ENCODE data around the gene PPP1CC. TPM values are rescaled to one million over a fixed set of nuclear protein-coding genes. Genes with fewer than 3 reads are reported as not detected.

Gene PPP1CC
- total RNA-seq: 100 to 1,000 TPM in 3 of 4 donors, 10 to 100 TPM in 1; 92.2 to 120 (median 101) TPM

- peak within 1 kb of the TSS; percentile 78 to 100 (median 95) for H3K4me3 ChIP-seq
- peak within 1 kb of the TSS; percentile 89 to 96 (median 94) for H3K27ac ChIP-seq (replicated peaks in 1 of 4)
- intact Hi-C loops (cut with DNase I): loop anchor here (5.0 kb wide), 1 partner anchor 144 kb away; no protein-coding TSS in a partner anchor
- H3K4me1 ChIP-seq: peaks cover 53 to 62% (median 59%) of the 10 kb centered on the region in 4 donors
- under 1% methylated on average over 39 of the region's 63 CpGs for WGBS
- no peaks in the 10 kb centered on the region for H3K27me3 ChIP-seq
- peak; percentile 99 for DNase-seq (ENCODE audit: extremely low spot score)
- H3K36me3 ChIP-seq: no peaks in the 10 kb centered on the region
- peak; percentile 40 for TF ChIP-seq POLR2A (IDR thresholded peaks at IDR 0.05; ENCODE audit: low read depth)
- peak; percentile 79 to 92 for TF ChIP-seq POLR2AphosphoS5 (IDR thresholded peaks at IDR 0.05)
- TF ChIP-seq EP300 (IDR thresholded peaks at IDR 0.05): no peak
- peak in 1 of 3 experiments; percentile 7 for TF ChIP-seq CTCF (IDR thresholded peaks at IDR 0.05)
- H3K9me3 ChIP-seq: no peaks in the 10 kb centered on the region
These were observed at the start of gene PPP1CC for GRCh38 chr12:110742718-110743570. TSS of gene PPP1CC (minus strand) at chr12:110742891. CDS start at chr12:110742707, 184 bp downstream.

GRCh38 chr12:110791589-110791988 lies 48.9 kb upstream of the PPP1CC start:
- intact Hi-C loops (cut with DNase I): no loop called here
- H3K36me3 ChIP-seq: no peaks in the 10 kb centered on the region
- DNase-seq (ENCODE audit: extremely low spot score): no peak
- no peak overlapping the region for H3K4me3 ChIP-seq
- no peak for TF ChIP-seq POLR2A (IDR thresholded peaks at IDR 0.05; ENCODE audit: low read depth)
- TF ChIP-seq POLR2AphosphoS5 (IDR thresholded peaks at IDR 0.05): no peak
- TF ChIP-seq EP300 (IDR thresholded peaks at IDR 0.05): no peak
- no peak for TF ChIP-seq CTCF (IDR thresholded peaks at IDR 0.05)
- no peaks in the 10 kb centered on the region for H3K9me3 ChIP-seq
- 86% methylated on average over 3 of the region's 3 CpGs for WGBS
- no peaks in the 10 kb centered on the region for H3K27me3 ChIP-seq
- H3K27ac ChIP-seq (replicated peaks in 1 of 4): no peak overlapping the region
- peaks cover 10 to 21% (median 12%) of the 10 kb centered on the region in 4 donors for H3K4me1 ChIP-seq

GRCh38 chr12:110790301-110790700 lies 47.6 kb upstream of the PPP1CC start:
- intact Hi-C loops (cut with DNase I): no loop called here

GRCh38 chr12:110786012-110786411 lies 43.3 kb upstream of the PPP1CC start:
- Histone ChIP-seq H3K4me3 (no peak overlapping the region), H3K9me3 (no peaks in the 10 kb centered on the region), H3K4me1 (peaks cover 10 to 13% (median 12%) of the 10 kb centered on the region in 4 donors), H3K36me3 (no peaks in the 10 kb centered on the region), H3K27me3 (no peaks in the 10 kb centered on the region), H3K27ac (replicated peaks in 1 of 4) (no peak overlapping the region)
- no peak for DNase-seq (ENCODE audit: extremely low spot score)
- WGBS: 94% methylated on average over 7 of the region's 7 CpGs
- intact Hi-C loops (cut with DNase I): no loop called here
- no peak for TF ChIP-seq POLR2A (IDR thresholded peaks at IDR 0.05; ENCODE audit: low read depth)
- no peak for TF ChIP-seq POLR2AphosphoS5 (IDR thresholded peaks at IDR 0.05)
- no peak for TF ChIP-seq CTCF (IDR thresholded peaks at IDR 0.05)
- TF ChIP-seq EP300 (IDR thresholded peaks at IDR 0.05): no peak

More at GRCh38 chr12:110790301-110790700, 47.6 kb upstream of the PPP1CC start:
- no peak overlapping the region for H3K27ac ChIP-seq (replicated peaks in 1 of 4)
- no peak overlapping the region for H3K4me3 ChIP-seq
- no peaks in the 10 kb centered on the region for H3K9me3 ChIP-seq
- H3K4me1 ChIP-seq: peaks cover 10 to 21% (median 12%) of the 10 kb centered on the region in 4 donors
- DNase-seq (ENCODE audit: extremely low spot score): no peak
- WGBS: 62% methylated on average over 1 of the region's 1 CpG
- TF ChIP-seq POLR2A (IDR thresholded peaks at IDR 0.05; ENCODE audit: low read depth) (no peak), POLR2AphosphoS5 (IDR thresholded peaks at IDR 0.05) (no peak), CTCF (IDR thresholded peaks at IDR 0.05) (no peak), EP300 (IDR thresholded peaks at IDR 0.05) (no peak)
- H3K36me3 ChIP-seq: no peaks in the 10 kb centered on the region
- H3K27me3 ChIP-seq: no peaks in the 10 kb centered on the region
